ENCODE results near the gene TET1. TPM values are rescaled to one million over a fixed set of nuclear protein-coding genes. Genes with fewer than 3 reads are reported as not detected.

Gene TET1
- total RNA-seq, 2 donors from 2014 or later: 50.8 to 60.5 TPM

- Mint-ChIP-seq H3K36me3 (ENCODE audit: low read depth) (peaks cover 59% of the 10 kb centered on the region), H3K9me3 (no peaks in the 10 kb centered on the region), H3K4me1 (no peaks in the 10 kb centered on the region), H3K4me3 (no peak overlapping the region), H3K27me3 (ENCODE audit: insufficient read depth) (no peaks in the 10 kb centered on the region), H3K27ac (no peak overlapping the region)
- Histone ChIP-seq H3K27ac (ENCODE audit: low read depth, low read length) (no peak overlapping the region), H3K4me3 (ENCODE audit: low read length) (no peak overlapping the region), H3K9ac (ENCODE audit: extremely low read depth, low read length, poor library complexity, severe bottlenecking) (no peak overlapping the region), H3K9me3 (ENCODE audit: control insufficient read depth, low read length) (no peaks in the 10 kb centered on the region), H3K36me3 (ENCODE audit: control insufficient read depth, insufficient read depth, low read length) (peaks cover 60% of the 10 kb centered on the region), H3K27me3 (ENCODE audit: control insufficient read depth, insufficient read depth, low read length, poor library complexity, severe bottlenecking) (no peaks in the 10 kb centered on the region), H3K4me1 (ENCODE audit: control insufficient read depth, insufficient read depth, low read length) (no peaks in the 10 kb centered on the region)
- 94 to 100% methylated on average over 4 to 5 of the region's 5 CpGs for WGBS, 2 experiments (ENCODE audit: insufficient coverage in 1 of 2, insufficient read length in 1 of 2)
- TF ChIP-seq CTCF (conservative IDR thresholded peaks at IDR 0.05): no peak
- no peak for DNase-seq
Observed at GRCh38 chr10:68666280-68666760, 106.2 kb downstream of the TET1 start.

- TF ChIP-seq CTCF (conservative IDR thresholded peaks at IDR 0.05): no peak
- no peak for DNase-seq
- Histone ChIP-seq H3K36me3 (ENCODE audit: control insufficient read depth, insufficient read depth, low read length) (peaks cover 75% of the 10 kb centered on the region), H3K9me3 (ENCODE audit: control insufficient read depth, low read length) (no peaks in the 10 kb centered on the region), H3K27me3 (ENCODE audit: control insufficient read depth, insufficient read depth, low read length, poor library complexity, severe bottlenecking) (no peaks in the 10 kb centered on the region), H3K4me1 (ENCODE audit: control insufficient read depth, insufficient read depth, low read length) (no peaks in the 10 kb centered on the region), H3K9ac (ENCODE audit: extremely low read depth, low read length, poor library complexity, severe bottlenecking) (no peak overlapping the region), H3K27ac (ENCODE audit: low read depth, low read length) (no peak overlapping the region), H3K4me3 (ENCODE audit: low read length) (no peak overlapping the region)
- H3K27me3 Mint-ChIP-seq (ENCODE audit: insufficient read depth): no peaks in the 10 kb centered on the region
- H3K36me3 Mint-ChIP-seq (ENCODE audit: low read depth): peaks cover 62% of the 10 kb centered on the region
- peaks cover 1% of the 10 kb centered on the region for H3K9me3 Mint-ChIP-seq
- H3K4me1 Mint-ChIP-seq: no peaks in the 10 kb centered on the region
- no peak overlapping the region for H3K4me3 Mint-ChIP-seq
- no peak overlapping the region for H3K27ac Mint-ChIP-seq
- 99 to 100% methylated on average over 3 to 5 of the region's 5 CpGs for whole genome bisulfite sequencing, 2 experiments (ENCODE audit: insufficient coverage in 1 of 2, insufficient read length in 1 of 2)
Observed at GRCh38 chr10:68668231-68668630, 108.1 kb downstream of the TET1 start.

- Mint-ChIP-seq H3K4me3 (no peak overlapping the region), H3K9me3 (peaks cover 1% of the 10 kb centered on the region), H3K27ac (no peak overlapping the region), H3K27me3 (ENCODE audit: insufficient read depth) (no peaks in the 10 kb centered on the region), H3K36me3 (ENCODE audit: low read depth) (peaks cover 64% of the 10 kb centered on the region), H3K4me1 (no peaks in the 10 kb centered on the region)
- no peak for TF ChIP-seq CTCF (conservative IDR thresholded peaks at IDR 0.05)
- Histone ChIP-seq H3K36me3 (ENCODE audit: control insufficient read depth, insufficient read depth, low read length) (peaks cover 77% of the 10 kb centered on the region), H3K27ac (ENCODE audit: low read depth, low read length) (no peak overlapping the region), H3K9ac (ENCODE audit: extremely low read depth, low read length, poor library complexity, severe bottlenecking) (no peak overlapping the region), H3K4me3 (ENCODE audit: low read length) (no peak overlapping the region), H3K27me3 (ENCODE audit: control insufficient read depth, insufficient read depth, low read length, poor library complexity, severe bottlenecking) (no peaks in the 10 kb centered on the region), H3K9me3 (ENCODE audit: control insufficient read depth, low read length) (no peaks in the 10 kb centered on the region), H3K4me1 (ENCODE audit: control insufficient read depth, insufficient read depth, low read length) (no peaks in the 10 kb centered on the region)
- DNase-seq: no peak
- 90 to 97% methylated on average over 3 to 4 of the region's 4 CpGs for WGBS, 2 experiments (ENCODE audit: insufficient coverage in 1 of 2, insufficient read length in 1 of 2)
Observed at GRCh38 chr10:68668972-68669371, 108.8 kb downstream of the TET1 start.
